Inferior parietal cortex (tissue), 1 donor: ENCODE data around the gene UBL4B.

Experiments
- DNase-seq: peaks from one replicate; pipeline ENCODE4 v3.0.0-alpha.2; 2016; ENCODE audit errors: extremely low spot score

The UBL4B gene

DNA sequence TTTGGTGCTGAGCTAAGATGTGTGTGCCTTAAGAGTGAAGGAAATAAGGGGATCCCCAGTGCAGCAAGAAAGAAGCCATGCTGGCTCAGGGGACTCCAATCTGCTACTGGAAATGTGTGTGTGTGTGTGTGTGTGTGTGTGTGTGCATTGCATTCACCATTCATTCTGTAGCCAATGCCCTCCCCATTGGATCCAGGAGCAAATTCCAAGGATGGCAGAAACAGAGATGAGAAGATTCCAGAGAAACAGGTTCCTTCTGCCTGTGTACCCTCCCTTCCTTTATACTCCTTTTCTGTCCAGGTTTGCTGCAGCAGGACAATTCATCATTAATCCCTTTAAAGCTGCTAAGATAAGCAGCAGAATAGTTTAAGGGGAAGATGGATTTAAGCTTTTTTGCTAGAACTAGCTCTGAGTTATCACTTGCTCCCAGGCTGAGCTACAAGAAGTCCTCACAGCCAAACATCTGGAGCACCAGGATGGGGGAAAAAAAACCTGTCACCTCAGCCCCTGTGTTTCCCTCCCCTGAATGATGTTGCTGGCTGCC, 41.2 kb downstream of the UBL4B start:
- no peak for DNase-seq

- DNase-seq: no peak
Observed at GRCh38 chr1:110155878-110156522, 43.8 kb downstream of the UBL4B start.

GRCh38 chr1:110158261-110158660, 46.0 kb downstream of the UBL4B start:
- no peak for DNase-seq

DNA sequence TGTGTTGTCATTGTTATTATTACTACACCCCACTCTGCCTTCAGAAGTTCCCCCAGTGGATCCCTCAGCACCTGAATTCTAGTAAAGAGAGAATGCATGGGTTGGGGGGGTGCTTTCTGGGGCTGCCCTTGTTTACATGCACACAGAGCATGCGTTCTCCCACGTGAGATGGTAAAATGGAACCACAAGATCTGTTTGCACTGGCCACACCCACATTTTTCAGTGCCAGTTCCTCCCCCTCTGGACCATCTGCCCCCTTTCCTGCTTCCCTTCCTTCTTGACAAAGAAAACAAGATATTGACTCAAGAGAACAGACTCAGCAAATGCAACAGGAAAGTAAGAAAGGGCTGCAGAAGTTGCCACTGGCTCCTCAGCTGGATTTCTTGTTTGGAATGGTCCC, 46.9 kb downstream of the UBL4B start:
- no peak for DNase-seq

- no peak for DNase-seq
Observed at GRCh38 chr1:110160538-110161100, 48.4 kb downstream of the UBL4B start.

GRCh38 chr1:110161165-110161564, 48.9 kb downstream of the UBL4B start:
- DNase-seq: no peak

DNA sequence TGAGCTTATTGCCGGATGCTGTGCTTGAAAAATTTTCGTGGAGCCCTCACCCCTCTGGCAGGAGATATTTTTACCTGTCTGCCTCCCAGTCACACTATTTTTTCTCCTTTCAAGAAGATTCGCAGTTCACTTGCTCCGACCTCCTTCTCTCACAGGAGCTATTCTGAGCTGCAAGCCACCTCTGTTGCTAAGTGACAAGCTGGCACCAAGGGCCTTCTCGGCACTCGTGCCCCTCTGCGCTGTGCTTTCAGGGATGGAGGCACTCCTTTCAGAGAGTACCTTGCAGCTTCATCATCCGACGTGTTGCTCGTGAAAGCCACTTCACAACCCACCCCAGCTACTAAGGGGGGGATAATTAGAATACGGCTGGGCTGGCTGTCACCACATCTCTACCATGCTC, 49.6 kb downstream of the UBL4B start:
- DNase-seq: no peak
